Measurements from ENCODE around the gene WDR1. TPM values are rescaled to one million over a fixed set of nuclear protein-coding genes. Genes with fewer than 3 reads are reported as not detected.

WDR1 gene
- total and polyA plus RNA-seq, 2 of the 13 experiments (the other 11 are each of a cell fraction or from before 2014, with no cell fraction given) = 106 to 198 TPM

DNA sequence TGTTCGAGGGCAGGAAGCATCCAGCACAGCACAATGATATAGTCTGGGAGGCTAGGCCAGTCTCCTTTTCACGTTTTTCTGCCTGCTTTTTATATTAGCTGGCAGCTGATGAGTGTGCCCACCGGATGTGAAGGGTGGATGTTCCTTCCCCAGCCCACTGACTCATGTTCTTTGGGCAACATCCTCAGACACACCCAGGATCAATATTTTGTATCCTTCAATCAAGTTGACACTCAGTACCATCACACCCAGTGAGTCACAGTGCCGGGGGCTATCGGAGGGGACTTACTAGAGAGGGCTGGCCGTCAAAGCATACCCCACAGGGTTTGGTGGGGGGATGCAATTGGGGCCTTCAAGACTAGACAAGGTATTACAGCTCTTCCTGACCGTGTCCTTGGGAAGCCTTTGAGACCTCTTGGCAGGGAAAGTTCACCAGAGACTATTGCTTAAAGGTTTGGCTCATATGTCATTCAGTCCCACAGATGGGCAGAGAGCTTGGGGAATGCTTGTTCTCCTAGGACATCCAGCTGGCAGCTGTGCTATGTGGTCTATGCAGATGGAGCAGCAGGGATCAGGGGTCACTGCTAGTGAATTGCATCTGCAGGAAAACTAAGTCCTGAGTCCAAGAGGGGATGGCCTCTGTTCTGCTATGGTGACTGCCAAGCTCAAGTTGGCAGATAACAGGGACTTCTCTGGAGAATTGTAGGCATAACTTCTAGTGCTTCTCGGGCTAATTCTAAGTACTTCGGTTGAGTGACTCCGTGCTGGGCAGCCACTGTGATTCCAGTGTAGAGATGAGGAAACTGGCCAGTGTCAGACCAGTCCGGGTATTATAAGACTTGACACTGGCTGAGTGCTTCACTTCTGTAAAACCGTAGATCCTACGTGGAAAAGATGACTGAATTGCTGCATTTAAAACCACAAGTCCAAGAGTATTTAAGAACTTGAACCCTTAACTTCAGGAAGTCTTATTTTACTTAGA is 12.9 kb upstream of the WDR1 start (continued):
- TF ChIP-seq, protein P1, sequence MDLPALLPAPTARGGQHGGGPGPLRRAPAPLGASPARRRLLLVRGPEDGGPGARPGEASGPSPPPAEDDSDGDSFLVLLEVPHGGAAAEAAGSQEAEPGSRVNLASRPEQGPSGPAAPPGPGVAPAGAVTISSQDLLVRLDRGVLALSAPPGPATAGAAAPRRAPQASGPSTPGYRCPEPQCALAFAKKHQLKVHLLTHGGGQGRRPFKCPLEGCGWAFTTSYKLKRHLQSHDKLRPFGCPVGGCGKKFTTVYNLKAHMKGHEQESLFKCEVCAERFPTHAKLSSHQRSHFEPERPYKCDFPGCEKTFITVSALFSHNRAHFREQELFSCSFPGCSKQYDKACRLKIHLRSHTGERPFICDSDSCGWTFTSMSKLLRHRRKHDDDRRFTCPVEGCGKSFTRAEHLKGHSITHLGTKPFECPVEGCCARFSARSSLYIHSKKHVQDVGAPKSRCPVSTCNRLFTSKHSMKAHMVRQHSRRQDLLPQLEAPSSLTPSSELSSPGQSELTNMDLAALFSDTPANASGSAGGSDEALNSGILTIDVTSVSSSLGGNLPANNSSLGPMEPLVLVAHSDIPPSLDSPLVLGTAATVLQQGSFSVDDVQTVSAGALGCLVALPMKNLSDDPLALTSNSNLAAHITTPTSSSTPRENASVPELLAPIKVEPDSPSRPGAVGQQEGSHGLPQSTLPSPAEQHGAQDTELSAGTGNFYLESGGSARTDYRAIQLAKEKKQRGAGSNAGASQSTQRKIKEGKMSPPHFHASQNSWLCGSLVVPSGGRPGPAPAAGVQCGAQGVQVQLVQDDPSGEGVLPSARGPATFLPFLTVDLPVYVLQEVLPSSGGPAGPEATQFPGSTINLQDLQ (CRISPR knock-in tag; IDR thresholded peaks at IDR 0.05) = no peak
- TF ChIP-seq SALL2 (CRISPR knock-in tag; IDR thresholded peaks at IDR 0.05) = no peak
- TF ChIP-seq ZNF292 (CRISPR knock-in tag; IDR thresholded peaks at IDR 0.05; ENCODE audit: borderline replicate concordance, low read depth) = 0 out of 2 replicates have a peak, but pooled peaks have one; percentile 22
- TF ChIP-seq, protein P2, sequence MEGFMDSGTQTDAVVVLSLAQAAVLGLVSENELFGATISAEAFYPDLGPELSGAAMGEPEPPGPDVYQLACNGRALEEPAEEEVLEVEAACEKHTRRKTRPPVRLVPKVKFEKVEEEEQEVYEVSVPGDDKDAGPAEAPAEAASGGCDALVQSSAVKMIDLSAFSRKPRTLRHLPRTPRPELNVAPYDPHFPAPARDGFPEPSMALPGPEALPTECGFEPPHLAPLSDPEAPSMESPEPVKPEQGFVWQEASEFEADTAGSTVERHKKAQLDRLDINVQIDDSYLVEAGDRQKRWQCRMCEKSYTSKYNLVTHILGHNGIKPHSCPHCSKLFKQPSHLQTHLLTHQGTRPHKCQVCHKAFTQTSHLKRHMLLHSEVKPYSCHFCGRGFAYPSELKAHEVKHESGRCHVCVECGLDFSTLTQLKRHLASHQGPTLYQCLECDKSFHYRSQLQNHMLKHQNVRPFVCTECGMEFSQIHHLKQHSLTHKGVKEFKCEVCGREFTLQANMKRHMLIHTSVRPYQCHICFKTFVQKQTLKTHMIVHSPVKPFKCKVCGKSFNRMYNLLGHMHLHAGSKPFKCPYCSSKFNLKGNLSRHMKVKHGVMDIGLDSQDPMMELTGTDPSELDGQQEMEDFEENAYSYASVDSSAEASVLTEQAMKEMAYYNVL (CRISPR knock-in tag; IDR thresholded peaks at IDR 0.05; ENCODE audit: borderline replicate concordance) = no peak
- no peak for TF ChIP-seq ZNF619 (CRISPR knock-in tag; IDR thresholded peaks at IDR 0.05)
- TF ChIP-seq FOXO1 (CRISPR knock-in tag; IDR thresholded peaks at IDR 0.05) = no peak
- no peak for TF ChIP-seq MIER3 (CRISPR knock-in tag; IDR thresholded peaks at IDR 0.05; ENCODE audit: borderline replicate concordance)
- TF ChIP-seq, protein P3, sequence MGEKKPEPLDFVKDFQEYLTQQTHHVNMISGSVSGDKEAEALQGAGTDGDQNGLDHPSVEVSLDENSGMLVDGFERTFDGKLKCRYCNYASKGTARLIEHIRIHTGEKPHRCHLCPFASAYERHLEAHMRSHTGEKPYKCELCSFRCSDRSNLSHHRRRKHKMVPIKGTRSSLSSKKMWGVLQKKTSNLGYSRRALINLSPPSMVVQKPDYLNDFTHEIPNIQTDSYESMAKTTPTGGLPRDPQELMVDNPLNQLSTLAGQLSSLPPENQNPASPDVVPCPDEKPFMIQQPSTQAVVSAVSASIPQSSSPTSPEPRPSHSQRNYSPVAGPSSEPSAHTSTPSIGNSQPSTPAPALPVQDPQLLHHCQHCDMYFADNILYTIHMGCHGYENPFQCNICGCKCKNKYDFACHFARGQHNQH (CRISPR knock-in tag; IDR thresholded peaks at IDR 0.05) = no peak
- no peak for TF ChIP-seq YEATS4 (CRISPR knock-in tag; IDR thresholded peaks at IDR 0.05; ENCODE audit: borderline replicate concordance)
- no peak for TF ChIP-seq ATF7-NPFF (CRISPR knock-in tag; IDR thresholded peaks at IDR 0.05; ENCODE audit: low read depth)
- no peak for TF ChIP-seq ZNF235 (CRISPR knock-in tag; IDR thresholded peaks at IDR 0.05; ENCODE audit: borderline replicate concordance)
- TF ChIP-seq ZMYM4 (CRISPR knock-in tag; IDR thresholded peaks at IDR 0.05) = no peak
- TF ChIP-seq, protein P4, sequence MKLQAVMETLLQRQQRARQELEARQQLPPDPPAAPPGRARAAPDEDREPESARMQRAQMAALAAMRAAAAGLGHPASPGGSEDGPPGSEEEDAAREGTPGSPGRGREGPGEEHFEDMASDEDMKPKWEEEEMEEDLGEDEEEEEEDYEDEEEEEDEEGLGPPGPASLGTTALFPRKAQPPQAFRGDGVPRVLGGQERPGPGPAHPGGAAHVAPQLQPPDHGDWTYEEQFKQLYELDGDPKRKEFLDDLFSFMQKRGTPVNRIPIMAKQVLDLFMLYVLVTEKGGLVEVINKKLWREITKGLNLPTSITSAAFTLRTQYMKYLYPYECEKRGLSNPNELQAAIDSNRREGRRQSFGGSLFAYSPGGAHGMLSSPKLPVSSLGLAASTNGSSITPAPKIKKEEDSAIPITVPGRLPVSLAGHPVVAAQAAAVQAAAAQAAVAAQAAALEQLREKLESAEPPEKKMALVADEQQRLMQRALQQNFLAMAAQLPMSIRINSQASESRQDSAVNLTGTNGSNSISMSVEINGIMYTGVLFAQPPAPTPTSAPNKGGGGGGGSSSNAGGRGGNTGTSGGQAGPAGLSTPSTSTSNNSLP (IDR thresholded peaks at IDR 0.05; ENCODE audit: low read depth, low read length) = no peak
